OCI-LY7 (cell line): ENCODE results near the gene CHSY3. TPM values are rescaled to one million over a fixed set of nuclear protein-coding genes. Genes with fewer than 3 reads are reported as not detected.

ENCODE experiments used
- BruUV-seq: library from RNA; stranded (reverse); fragments of 400-500 nt; replicated peaks from 2 replicates; lab custom pipeline; 2021; lab: Mats Ljungman, UMichigan
- CTCF ChIA-PET: fragments of 300-600 bp; sonication (Branson Sonifier 250); formaldehyde crosslinking; loops from one replicate; lab custom pipeline; 2022; ENCODE audit warnings: antibody characterized with exemption; ENCODE audit not compliant: unreplicated experiment; lab: Charles Lee
- POLR2A ChIA-PET: fragments of 300-600 bp; sonication (Branson Sonifier 250); formaldehyde crosslinking; loops from one replicate; lab custom pipeline; 2022; ENCODE audit warnings: antibody characterized with exemption; lab: Charles Lee
- DNase-seq: peaks from one replicate; pipeline ENCODE4 v3.0.0-alpha.2; 2015; ENCODE audit warnings: low spot score
- H2AFZ ChIP-seq: fragments of 200-600 bp; sonication (generic), shearing (Covaris generic); 2 replicates; pipeline ENCODE4 v1.6.1; 2014; ENCODE audit warnings: mild to moderate bottlenecking, antibody characterized with exemption, low read length, moderate library complexity
- H3K27ac ChIP-seq: fragments of 200-600 bp; sonication (generic); 2 replicates; pipeline ENCODE4 v1.5.1; 2014; ENCODE audit warnings: mixed run types, low read depth, mild to moderate bottlenecking, moderate library complexity, low read length, inconsistent platforms; ENCODE audit not compliant: poor library complexity, severe bottlenecking
- H3K36me3 ChIP-seq: fragments of 200-600 bp; sonication (generic); 2 replicates; pipeline ENCODE4 v1.6.1; 2014; ENCODE audit warnings: mild to moderate bottlenecking, antibody characterized with exemption, low read length, moderate library complexity, mixed read lengths; ENCODE audit not compliant: insufficient read depth
- H3K4me1 ChIP-seq: fragments of 200-600 bp; sonication (generic); 2 replicates; pipeline ENCODE4 v1.5.1; 2014; ENCODE audit warnings: mild to moderate bottlenecking, low read length; ENCODE audit not compliant: insufficient read depth, poor library complexity, severe bottlenecking
- H3K4me2 ChIP-seq: fragments of 200-600 bp; sonication (generic); 2 replicates; pipeline ENCODE4 v1.6.1; 2014; ENCODE audit warnings: mild to moderate bottlenecking, low read length
- H3K4me3 ChIP-seq: fragments of 200-600 bp; sonication (generic); 2 replicates; pipeline ENCODE4 v1.5.1; 2014; ENCODE audit warnings: mild to moderate bottlenecking, low read depth, low read length; ENCODE audit not compliant: poor library complexity, severe bottlenecking
- H3K79me2 ChIP-seq: fragments of 200-600 bp; sonication (generic); 2 replicates; pipeline ENCODE4 v1.6.1; 2016; ENCODE audit warnings: low read depth, mild to moderate bottlenecking, low read length, moderate library complexity, mixed read lengths; ENCODE audit not compliant: insufficient read depth
- H3K9me2 ChIP-seq: fragments of 200-600 bp; sonication (generic); 2 replicates; pipeline ENCODE4 v1.6.1; 2016; ENCODE audit warnings: mild to moderate bottlenecking, low read length, mixed read lengths; ENCODE audit not compliant: insufficient read depth
- H3K9me3 ChIP-seq: fragments of 200-600 bp; sonication (generic); 2 replicates; pipeline ENCODE4 v1.6.1; 2014; ENCODE audit warnings: mild to moderate bottlenecking, mixed run types, low read length, mixed read lengths
- H4K20me1 ChIP-seq: fragments of 200-600 bp; sonication (generic); 2 replicates; pipeline ENCODE4 v1.6.1; 2014; ENCODE audit warnings: mild to moderate bottlenecking, antibody characterized with exemption, low read length, moderate library complexity, mixed read lengths; ENCODE audit not compliant: insufficient read depth
- EZH2phosphoT487 ChIP-seq: fragments of 200-600 bp; sonication (generic); IDR thresholded peaks from 2 replicates; pipeline ENCODE4 v1.6.1; 2018; ENCODE audit warnings: low read depth, borderline replicate concordance, mild to moderate bottlenecking, mixed run types, antibody characterized with exemption, low read length, moderate library complexity, mixed read lengths
- intact Hi-C: fragments of 100-400 bp; cut with micrococcal nuclease; formaldehyde crosslinking; loops from one replicate; pipeline ENCODE4 v1.10.0; 2022; ENCODE audit not compliant: unreplicated experiment
- total RNA-seq, 2 experiments: library from RNA; depleted of rRNA in 1 of 2; stranded (reverse); fragments of >200 nt in 1 of 2; shearing (Covaris generic) in 1 of 2; gene quantifications; 2 replicates each; pipeline ENCODE4 v1.2.3, GENCODE V29; 2014 to 2022
- TF ChIP-seq, protein P1 (sequence below): fragments of 200-600 bp; sonication (generic); conservative IDR thresholded peaks from 2 replicates; pipeline ENCODE4 v1.5.1; 2014; ENCODE audit warnings: mild to moderate bottlenecking, antibody characterized with exemption, low read length, moderate library complexity, mixed read lengths

CHSY3 gene
- total RNA-seq, 2 experiments from 2014 or later, result not detected

DNA sequence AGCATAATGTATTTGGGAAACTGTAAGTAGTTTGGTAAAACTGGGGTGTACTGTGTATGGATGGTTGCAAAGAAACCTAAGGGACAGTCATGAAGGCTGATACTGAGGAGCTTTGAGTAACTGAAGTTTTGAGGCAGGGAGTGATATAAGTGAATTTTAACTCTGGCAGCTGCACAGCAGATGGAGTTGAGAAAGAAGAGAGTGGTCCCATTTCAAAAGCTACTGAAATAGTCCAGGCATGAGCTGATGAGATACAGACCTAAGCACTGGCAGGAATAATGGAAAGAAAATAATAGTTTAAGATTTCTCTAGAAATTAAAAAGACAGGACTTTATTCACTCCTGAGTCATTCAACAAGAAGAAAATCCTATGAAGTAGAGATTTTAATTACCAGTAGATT is 232.0 kb downstream of the CHSY3 start:
- H3K4me3 ChIP-seq, result no peak overlapping the region
- no peaks in the 10 kb centered on the region for H3K4me1 ChIP-seq
- H3K27ac ChIP-seq, result no peak overlapping the region
- H3K36me3 ChIP-seq, result no peaks in the 10 kb centered on the region
- no peaks in the 10 kb centered on the region for H4K20me1 ChIP-seq
- no peak for DNase-seq
- no peaks in the 10 kb centered on the region for H3K9me3 ChIP-seq
- intact Hi-C loops, result no loop called here
- BruUV-seq, result no TSS peak
- no peaks in the 10 kb centered on the region for H3K79me2 ChIP-seq
- no peak overlapping the region for H3K4me2 ChIP-seq
- CTCF ChIA-PET, result no interaction called here
- H3K9me2 ChIP-seq, result no peaks in the 10 kb centered on the region
- TF ChIP-seq, protein P1, sequence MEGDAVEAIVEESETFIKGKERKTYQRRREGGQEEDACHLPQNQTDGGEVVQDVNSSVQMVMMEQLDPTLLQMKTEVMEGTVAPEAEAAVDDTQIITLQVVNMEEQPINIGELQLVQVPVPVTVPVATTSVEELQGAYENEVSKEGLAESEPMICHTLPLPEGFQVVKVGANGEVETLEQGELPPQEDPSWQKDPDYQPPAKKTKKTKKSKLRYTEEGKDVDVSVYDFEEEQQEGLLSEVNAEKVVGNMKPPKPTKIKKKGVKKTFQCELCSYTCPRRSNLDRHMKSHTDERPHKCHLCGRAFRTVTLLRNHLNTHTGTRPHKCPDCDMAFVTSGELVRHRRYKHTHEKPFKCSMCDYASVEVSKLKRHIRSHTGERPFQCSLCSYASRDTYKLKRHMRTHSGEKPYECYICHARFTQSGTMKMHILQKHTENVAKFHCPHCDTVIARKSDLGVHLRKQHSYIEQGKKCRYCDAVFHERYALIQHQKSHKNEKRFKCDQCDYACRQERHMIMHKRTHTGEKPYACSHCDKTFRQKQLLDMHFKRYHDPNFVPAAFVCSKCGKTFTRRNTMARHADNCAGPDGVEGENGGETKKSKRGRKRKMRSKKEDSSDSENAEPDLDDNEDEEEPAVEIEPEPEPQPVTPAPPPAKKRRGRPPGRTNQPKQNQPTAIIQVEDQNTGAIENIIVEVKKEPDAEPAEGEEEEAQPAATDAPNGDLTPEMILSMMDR, result no peak
- no peak for TF ChIP-seq EZH2phosphoT487
- no peak overlapping the region for H2AFZ ChIP-seq
- POLR2A ChIA-PET, result interaction anchor here (0.6 to 0.9 kb wide), 2 partner anchors 320 to 374 kb away, joined by 3 to 4 read pairs; no protein-coding TSS in a partner anchor

DNA sequence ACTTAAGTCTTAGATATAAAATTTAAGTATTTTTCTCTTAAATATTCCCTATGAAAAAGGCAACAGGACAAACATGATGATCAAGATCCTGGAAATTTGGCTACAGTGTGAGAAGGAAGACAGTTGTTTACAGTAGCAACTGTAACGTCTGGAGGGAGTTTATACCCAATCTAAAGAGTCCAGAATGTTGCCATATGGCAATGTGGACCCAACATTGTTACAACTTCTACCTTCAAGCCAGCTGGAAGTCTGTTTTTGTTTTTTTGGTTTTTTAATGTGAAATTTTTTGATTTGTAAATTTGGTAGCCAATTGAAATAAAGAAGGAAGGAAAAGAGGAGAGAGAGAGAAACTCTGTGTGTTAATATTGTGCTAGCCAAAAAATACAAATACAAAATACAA is 233.4 kb downstream of the CHSY3 start:
- H3K4me3 ChIP-seq, result no peak overlapping the region
- no peaks in the 10 kb centered on the region for H3K4me1 ChIP-seq
- CTCF ChIA-PET, result no interaction called here
- no peak overlapping the region for H2AFZ ChIP-seq
- intact Hi-C loops, result no loop called here
- POLR2A ChIA-PET, result no interaction called here
- no peak overlapping the region for H3K27ac ChIP-seq
- H4K20me1 ChIP-seq, result no peaks in the 10 kb centered on the region
- no peaks in the 10 kb centered on the region for H3K9me3 ChIP-seq
- no TSS peak for BruUV-seq
- H3K9me2 ChIP-seq, result no peaks in the 10 kb centered on the region
- no peak for TF ChIP-seq EZH2phosphoT487
- TF ChIP-seq, protein P1, result no peak
- no peak for DNase-seq
- H3K36me3 ChIP-seq, result no peaks in the 10 kb centered on the region
- no peaks in the 10 kb centered on the region for H3K79me2 ChIP-seq
- no peak overlapping the region for H3K4me2 ChIP-seq

DNA sequence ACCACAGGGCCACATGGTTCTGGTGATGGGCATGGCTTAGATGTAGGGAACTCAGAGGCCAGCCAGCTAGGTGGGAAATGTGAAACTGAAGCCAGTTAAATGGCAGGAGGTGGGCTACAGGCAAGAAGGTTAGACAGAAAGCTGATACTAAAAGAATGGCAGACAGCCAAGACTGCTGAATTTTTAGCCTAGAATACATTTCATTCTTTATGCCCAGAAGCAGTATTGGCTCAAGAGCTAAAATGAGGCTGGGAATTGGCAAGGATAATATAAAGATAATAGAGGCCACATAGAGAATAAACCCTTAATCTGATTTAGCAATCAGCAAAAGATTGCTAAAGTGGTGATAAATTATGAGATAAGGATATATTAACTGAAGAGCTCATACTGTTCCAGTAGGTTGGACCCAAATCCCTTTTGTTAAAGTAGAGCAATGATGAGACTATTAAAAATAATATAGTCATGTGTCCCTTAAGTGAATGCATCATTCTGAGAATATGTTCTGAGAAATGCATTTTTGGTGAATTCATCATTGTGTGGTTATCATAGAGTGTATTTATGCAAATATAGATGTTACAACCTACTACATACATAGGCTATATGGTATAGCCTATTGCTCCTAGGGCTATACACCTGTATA is 234.3 kb downstream of the CHSY3 start:
- intact Hi-C loops, result no loop called here
- no peaks in the 10 kb centered on the region for H3K36me3 ChIP-seq
- no peaks in the 10 kb centered on the region for H4K20me1 ChIP-seq
- H3K79me2 ChIP-seq, result no peaks in the 10 kb centered on the region
- H3K27ac ChIP-seq, result no peak overlapping the region
- CTCF ChIA-PET, result no interaction called here
- no peaks in the 10 kb centered on the region for H3K4me1 ChIP-seq
- TF ChIP-seq EZH2phosphoT487, result no peak
- TF ChIP-seq, protein P1, result no peak
- POLR2A ChIA-PET, result interaction anchor here (0.6 to 0.7 kb wide), 3 partner anchors 28 to 190 kb away, joined by 3 read pairs; no protein-coding TSS in a partner anchor
- no peak overlapping the region for H2AFZ ChIP-seq
- no peaks in the 10 kb centered on the region for H3K9me2 ChIP-seq
- no peaks in the 10 kb centered on the region for H3K9me3 ChIP-seq
- no peak for DNase-seq
- H3K4me2 ChIP-seq, result no peak overlapping the region
- H3K4me3 ChIP-seq, result no peak overlapping the region
- BruUV-seq, result no TSS peak
